ENCODE results near the gene PLEK. TPM values are rescaled to one million over a fixed set of nuclear protein-coding genes. Genes with fewer than 3 reads are reported as not detected.

The PLEK gene
- total RNA-seq, 3 donors from 2014 or later (not counting 1 experiment from before 2014, with no cell fraction given): 307 to 368 (median 333) TPM

GRCh38 chr2:68417926-68418325 is 52.8 kb downstream of the PLEK start:
- peak in 1 of 2 donors; percentile 19 for DNase-seq
- Mint-ChIP-seq H3K27ac (peak overlapping the region; percentile 83 to 87), H3K4me1 (peaks cover 68 to 70% of the 10 kb centered on the region in 2 donors), H3K9me3 (no peaks in the 10 kb centered on the region), H3K27me3 (ENCODE audit: low read depth in 2 of 2) (no peaks in the 10 kb centered on the region), H3K4me3 (peak overlapping the region; percentile 71), H3K36me3 (no peaks in the 10 kb centered on the region)
- no peak for TF ChIP-seq CTCF (IDR thresholded peaks at IDR 0.05)
- 0% methylated on average over 1 of the region's 1 CpG for WGBS (ENCODE audit: insufficient coverage)
- H3K27ac ChIP-seq (ENCODE audit: low read length): no peak overlapping the region
- peaks cover 40% of the 10 kb centered on the region for H3K4me1 ChIP-seq (ENCODE audit: control insufficient read depth, insufficient read depth, low read length)
- no peaks in the 10 kb centered on the region for H3K27me3 ChIP-seq (ENCODE audit: control insufficient read depth, insufficient read depth, low read length)
- H3K9me3 ChIP-seq (ENCODE audit: control insufficient read depth, insufficient read depth, low read length): no peaks in the 10 kb centered on the region
- intact Hi-C loops (cut with micrococcal nuclease): no loop called here
- no peaks in the 10 kb centered on the region for H3K36me3 ChIP-seq (ENCODE audit: control insufficient read depth, insufficient read depth, low read length)
- H3K4me3 ChIP-seq (ENCODE audit: low read length): no peak overlapping the region
- ATAC-seq: peak; percentile 62 to 69 (median 64)

- WGBS (ENCODE audit: insufficient coverage): no CpG with 5 or more reads among the region's 1 CpG
- peak overlapping the region; percentile 83 to 87 for H3K27ac Mint-ChIP-seq
- no peaks in the 10 kb centered on the region for H3K36me3 Mint-ChIP-seq
- DNase-seq (no peak), ATAC-seq (no peak)
- H3K27ac ChIP-seq (ENCODE audit: low read length): peak overlapping the region; percentile 0
- H3K36me3 ChIP-seq (ENCODE audit: control insufficient read depth, insufficient read depth, low read length): no peaks in the 10 kb centered on the region
- H3K4me1 ChIP-seq (ENCODE audit: control insufficient read depth, insufficient read depth, low read length): peaks cover 41% of the 10 kb centered on the region
- intact Hi-C loops (cut with micrococcal nuclease): no loop called here
- H3K4me3 Mint-ChIP-seq: peak overlapping the region; percentile 71
- no peaks in the 10 kb centered on the region for H3K27me3 ChIP-seq (ENCODE audit: control insufficient read depth, insufficient read depth, low read length)
- H3K9me3 Mint-ChIP-seq: no peaks in the 10 kb centered on the region
- peaks cover 66 to 67% of the 10 kb centered on the region in 2 donors for H3K4me1 Mint-ChIP-seq
- no peaks in the 10 kb centered on the region for H3K27me3 Mint-ChIP-seq (ENCODE audit: low read depth in 2 of 2)
- no peaks in the 10 kb centered on the region for H3K9me3 ChIP-seq (ENCODE audit: control insufficient read depth, insufficient read depth, low read length)
- TF ChIP-seq CTCF (IDR thresholded peaks at IDR 0.05): no peak
- H3K4me3 ChIP-seq (ENCODE audit: low read length): no peak overlapping the region
Observed at GRCh38 chr2:68418419-68418818, 53.3 kb downstream of the PLEK start.

GRCh38 chr2:68418855-68419254 is 53.8 kb downstream of the PLEK start:
- Histone ChIP-seq H3K4me3 (ENCODE audit: low read length) (no peak overlapping the region), H3K9me3 (ENCODE audit: control insufficient read depth, insufficient read depth, low read length) (no peaks in the 10 kb centered on the region), H3K36me3 (ENCODE audit: control insufficient read depth, insufficient read depth, low read length) (no peaks in the 10 kb centered on the region), H3K27me3 (ENCODE audit: control insufficient read depth, insufficient read depth, low read length) (no peaks in the 10 kb centered on the region), H3K4me1 (ENCODE audit: control insufficient read depth, insufficient read depth, low read length) (peaks cover 38% of the 10 kb centered on the region), H3K27ac (ENCODE audit: low read length) (peak overlapping the region; percentile 16)
- ATAC-seq (peak in 2 of 3 donors; percentile 35 to 47), DNase-seq (no peak)
- H3K27ac Mint-ChIP-seq: peak overlapping the region; percentile 83 to 87
- no peaks in the 10 kb centered on the region for H3K27me3 Mint-ChIP-seq (ENCODE audit: low read depth in 2 of 2)
- H3K9me3 Mint-ChIP-seq: no peaks in the 10 kb centered on the region
- peaks cover 62 to 63% of the 10 kb centered on the region in 2 donors for H3K4me1 Mint-ChIP-seq
- TF ChIP-seq CTCF (IDR thresholded peaks at IDR 0.05): no peak
- no peak overlapping the region for H3K4me3 Mint-ChIP-seq
- 81% methylated on average over 3 of the region's 3 CpGs for WGBS (ENCODE audit: insufficient coverage)
- H3K36me3 Mint-ChIP-seq: no peaks in the 10 kb centered on the region
- intact Hi-C loops (cut with micrococcal nuclease): no loop called here

GRCh38 chr2:68420254-68420910 is 55.3 kb downstream of the PLEK start:
- no peak overlapping the region for H3K4me3 ChIP-seq (ENCODE audit: low read length)
- ATAC-seq: no peak
- TF ChIP-seq CTCF (IDR thresholded peaks at IDR 0.05): no peak
- H3K27me3 ChIP-seq (ENCODE audit: control insufficient read depth, insufficient read depth, low read length): no peaks in the 10 kb centered on the region
- no peak for DNase-seq
- no peak overlapping the region for H3K27ac ChIP-seq (ENCODE audit: low read length)
- WGBS (ENCODE audit: insufficient coverage): 52% methylated on average over 3 of the region's 3 CpGs
- H3K4me1 Mint-ChIP-seq: peaks cover 59 to 62% of the 10 kb centered on the region in 2 donors
- H3K9me3 Mint-ChIP-seq: no peaks in the 10 kb centered on the region
- H3K4me1 ChIP-seq (ENCODE audit: control insufficient read depth, insufficient read depth, low read length): peaks cover 45% of the 10 kb centered on the region
- H3K9me3 ChIP-seq (ENCODE audit: control insufficient read depth, insufficient read depth, low read length): no peaks in the 10 kb centered on the region
- no peak overlapping the region for H3K4me3 Mint-ChIP-seq
- intact Hi-C loops (cut with micrococcal nuclease): no loop called here
- no peaks in the 10 kb centered on the region for H3K36me3 Mint-ChIP-seq
- no peaks in the 10 kb centered on the region for H3K36me3 ChIP-seq (ENCODE audit: control insufficient read depth, insufficient read depth, low read length)
- H3K27ac Mint-ChIP-seq: peak overlapping the region in 1 of 2 donors; percentile 4
- no peaks in the 10 kb centered on the region for H3K27me3 Mint-ChIP-seq (ENCODE audit: low read depth in 2 of 2)

Measured in natural killer cell (primary cell).